Mesenchymal stem cell (in vitro differentiated cells and primary cell): Measurements from ENCODE around the gene ADARB2.

ENCODE experiments used
- DNase-seq: peaks from one replicate; pipeline ENCODE4 v3.0.0-alpha.2; 2013
- H2AFZ ChIP-seq: one replicate; pipeline ENCODE4 v1.6.1; 2013; ENCODE audit warnings: low read depth, mild to moderate bottlenecking, control low read depth, inconsistent platforms, low read length, moderate library complexity
- H2AK5ac ChIP-seq: 2 replicates; pipeline ENCODE4 v1.6.1; 2013; ENCODE audit warnings: low read length, moderate library complexity, mild to moderate bottlenecking, inconsistent platforms; ENCODE audit not compliant: severe bottlenecking
- H2BK120ac ChIP-seq: one replicate; pipeline ENCODE4 v1.6.1; 2013; ENCODE audit warnings: low read depth, mild to moderate bottlenecking, inconsistent platforms, low read length, moderate library complexity
- H2BK12ac ChIP-seq, 2 experiments: one replicate each; pipeline ENCODE4 v1.6.1; 2013; ENCODE audit warnings: inconsistent platforms in 2 of 2, low read length in 2 of 2, mild to moderate bottlenecking in 2 of 2, moderate library complexity in 2 of 2, control low read depth in 1 of 2
- H2BK15ac ChIP-seq: one replicate; pipeline ENCODE4 v1.6.1; 2013; ENCODE audit warnings: mild to moderate bottlenecking, low read depth, inconsistent platforms; ENCODE audit not compliant: poor library complexity, severe bottlenecking
- H2BK5ac ChIP-seq: 2 replicates; pipeline ENCODE4 v1.6.1; 2013; ENCODE audit warnings: low read depth, mild to moderate bottlenecking, low read length, control low read depth, inconsistent platforms; ENCODE audit not compliant: poor library complexity, severe bottlenecking
- H3K14ac ChIP-seq, 2 experiments: one replicate each; pipeline ENCODE4 v1.6.1; 2013; ENCODE audit warnings: inconsistent platforms in 2 of 2, low read length in 2 of 2, control low read depth in 1 of 2, mild to moderate bottlenecking in 1 of 2, moderate library complexity in 1 of 2
- H3K18ac ChIP-seq, 2 experiments: one replicate each; pipeline ENCODE4 v1.6.1; 2013; ENCODE audit warnings: inconsistent platforms in 2 of 2, low read length in 2 of 2, control low read depth in 1 of 2, low read depth in 1 of 2, mild to moderate bottlenecking in 1 of 2
- H3K23ac ChIP-seq, 2 experiments: one replicate each; pipeline ENCODE4 v1.6.1; 2013; ENCODE audit warnings: inconsistent platforms in 2 of 2, low read length in 2 of 2, mild to moderate bottlenecking in 2 of 2, moderate library complexity in 2 of 2, control low read depth in 1 of 2
- H3K27ac ChIP-seq: 2 replicates; pipeline ENCODE4 v1.5.1; 2013; ENCODE audit warnings: mild to moderate bottlenecking, moderate library complexity, low read length, control low read depth, inconsistent platforms; ENCODE audit not compliant: poor library complexity, severe bottlenecking
- H3K27me3 ChIP-seq, 2 experiments: 2 replicates each; pipeline versions ENCODE4 v1.6.1 to v1.7.0; 2013; ENCODE audit warnings: low read length in 2 of 2, mild to moderate bottlenecking in 2 of 2, moderate library complexity in 2 of 2, control low read depth in 1 of 2, inconsistent platforms in 1 of 2; ENCODE audit not compliant: control insufficient read depth in 1 of 2, insufficient read depth in 1 of 2
- H3K36me3 ChIP-seq, 2 experiments: 2 replicates each; pipeline versions ENCODE4 v1.6.1 to v1.7.0; 2013; ENCODE audit warnings: low read length in 2 of 2, control low read depth in 1 of 2, inconsistent platforms in 1 of 2, low read depth in 1 of 2, mild to moderate bottlenecking in 1 of 2; ENCODE audit not compliant: insufficient read depth in 2 of 2, control insufficient read depth in 1 of 2
- H3K4ac ChIP-seq, 2 experiments: one replicate each; pipeline ENCODE4 v1.6.1; 2013; ENCODE audit warnings: inconsistent platforms in 2 of 2, low read length in 2 of 2, mild to moderate bottlenecking in 2 of 2, moderate library complexity in 2 of 2, control low read depth in 1 of 2, low read depth in 1 of 2
- H3K4me1 ChIP-seq: 2 replicates; pipeline ENCODE4 v1.6.1; 2013; ENCODE audit warnings: low read depth, low read length, control low read depth; ENCODE audit not compliant: control insufficient read depth, insufficient read depth
- H3K4me2 ChIP-seq: 2 replicates; pipeline ENCODE4 v1.6.1; 2013; ENCODE audit warnings: low read length, mild to moderate bottlenecking, inconsistent platforms; ENCODE audit not compliant: poor library complexity, severe bottlenecking
- H3K4me3 ChIP-seq, 2 experiments: 2 replicates each; pipeline versions ENCODE4 v1.5.1 to v1.7.0; 2013; ENCODE audit warnings: low read length in 2 of 2, mild to moderate bottlenecking in 2 of 2, control low read depth in 1 of 2, low read depth in 1 of 2; ENCODE audit not compliant: insufficient read depth in 1 of 2
- H3K79me1 ChIP-seq: replicated peaks from 2 replicates; pipeline ENCODE4 v1.6.1; 2013; ENCODE audit warnings: mild to moderate bottlenecking, control low read depth, low read length, inconsistent platforms; ENCODE audit not compliant: poor library complexity, severe bottlenecking
- H3K9ac ChIP-seq: 2 replicates; pipeline ENCODE4 v1.7.0; 2013; ENCODE audit warnings: mild to moderate bottlenecking, low read length, moderate library complexity
- H3K9me3 ChIP-seq: 2 replicates; pipeline ENCODE4 v1.7.0; 2013; ENCODE audit warnings: mild to moderate bottlenecking, low read length; ENCODE audit not compliant: control insufficient read depth
- H4K8ac ChIP-seq: one replicate; pipeline ENCODE4 v1.6.1; 2013; ENCODE audit warnings: inconsistent platforms, mild to moderate bottlenecking, low read length, moderate library complexity
- H4K91ac ChIP-seq: one replicate; pipeline ENCODE4 v1.6.1; 2013; ENCODE audit warnings: mild to moderate bottlenecking, low read length, inconsistent platforms
- WGBS: methylation state at CpG from one replicate; pipeline ENCODE4 v1.1.7; 2013; ENCODE audit warnings: mixed read lengths; 5-methylcytosine and 5-hydroxymethylcytosine counted together

The ADARB2 gene

DNA sequence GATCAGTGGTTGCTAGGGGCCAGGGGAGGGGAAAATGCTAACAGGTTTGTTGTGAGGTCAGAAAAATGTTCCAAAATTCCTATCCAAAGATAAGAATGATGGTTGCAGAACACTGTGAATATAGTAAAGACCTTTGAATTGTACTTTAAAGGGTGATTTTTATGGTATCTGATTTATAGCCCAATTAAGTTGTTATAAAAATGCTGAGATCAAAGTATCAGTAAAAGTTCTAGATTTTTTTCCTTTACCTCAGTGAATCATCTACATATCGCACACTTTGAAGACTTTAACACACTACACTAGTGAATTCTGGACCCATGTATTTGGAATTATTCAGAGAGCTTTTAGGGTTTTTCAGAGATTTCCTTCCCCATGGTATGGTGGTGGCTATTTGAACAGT, 405.8 kb downstream of the ADARB2 start:
- Histone ChIP-seq H2BK15ac (no peak overlapping the region), H3K79me1 (no peaks in the 10 kb centered on the region), H3K36me3 (no peaks in the 10 kb centered on the region), H4K91ac (no peak overlapping the region), H3K4me2 (no peak overlapping the region), H3K4me3 (no peak overlapping the region), H3K4me1 (no peaks in the 10 kb centered on the region), H3K23ac (no peak overlapping the region), H4K8ac (no peak overlapping the region), H3K9ac (no peak overlapping the region), H2BK12ac (no peak overlapping the region), H2AFZ (no peak overlapping the region), H3K9me3 (no peaks in the 10 kb centered on the region), H3K4ac (no peak overlapping the region), H3K27me3 (peaks cover 0 to 1% of the 10 kb centered on the region in 2 experiments), H3K27ac (no peak overlapping the region), H3K14ac (no peak overlapping the region), H2AK5ac (no peak overlapping the region), H2BK5ac (no peak overlapping the region), H3K18ac (no peak overlapping the region), H2BK120ac (no peak overlapping the region)
- WGBS: no CpG with 5 or more reads among the region's 1 CpG
- DNase-seq: no peak

- Histone ChIP-seq H2AK5ac (no peak overlapping the region), H3K4me3 (no peak overlapping the region), H3K27ac (no peak overlapping the region), H3K18ac (no peak overlapping the region), H3K14ac (no peak overlapping the region), H2BK5ac (no peak overlapping the region), H3K9ac (no peak overlapping the region), H3K9me3 (no peaks in the 10 kb centered on the region), H2BK120ac (no peak overlapping the region), H3K27me3 (no peaks in the 10 kb centered on the region), H3K36me3 (no peaks in the 10 kb centered on the region), H3K23ac (no peak overlapping the region), H3K4me2 (no peak overlapping the region), H2AFZ (no peak overlapping the region), H3K4ac (no peak overlapping the region), H3K4me1 (no peaks in the 10 kb centered on the region), H2BK12ac (no peak overlapping the region), H4K91ac (no peak overlapping the region), H4K8ac (no peak overlapping the region), H2BK15ac (no peak overlapping the region), H3K79me1 (no peaks in the 10 kb centered on the region)
- no peak for DNase-seq
- 77% methylated on average over 8 of the region's 9 CpGs for WGBS
Observed at GRCh38 chr10:1329622-1330021, 407.7 kb downstream of the ADARB2 start.

DNA sequence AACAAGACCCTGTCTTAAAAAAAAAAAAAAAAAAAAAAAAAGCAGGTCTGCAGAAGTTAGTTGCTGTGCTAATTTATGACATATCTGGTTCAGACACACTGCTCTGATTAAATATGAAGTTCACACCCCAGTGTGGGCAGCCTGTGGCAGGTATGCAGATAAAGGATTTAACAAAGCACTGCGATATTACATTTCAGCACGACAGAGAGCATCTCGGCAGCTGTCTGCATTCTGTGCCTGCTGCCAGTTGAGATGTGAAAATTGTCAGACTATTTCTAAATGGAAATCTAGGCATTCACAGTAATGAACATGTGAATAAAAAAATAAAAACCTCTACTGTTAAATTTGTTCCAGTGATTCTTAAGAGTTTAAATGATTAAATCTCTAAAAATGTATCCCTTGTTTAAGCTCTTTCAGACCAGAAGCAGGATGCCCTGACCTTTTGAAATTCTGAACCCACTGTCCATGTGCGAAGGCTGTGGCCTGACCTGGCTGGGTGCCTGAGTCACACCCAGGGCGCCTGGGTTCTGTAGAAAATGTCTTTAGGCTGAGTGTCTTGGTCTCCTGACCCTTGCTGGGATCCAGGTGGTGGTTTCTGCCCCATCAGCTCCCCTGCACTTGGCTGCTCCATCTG, 408.2 kb downstream of the ADARB2 start:
- no peak overlapping the region for H4K91ac ChIP-seq
- no peak overlapping the region for H2AFZ ChIP-seq
- no peaks in the 10 kb centered on the region for H3K79me1 ChIP-seq
- H3K27me3 ChIP-seq: no peaks in the 10 kb centered on the region
- H3K4me2 ChIP-seq: no peak overlapping the region
- H2BK12ac ChIP-seq: no peak overlapping the region
- H4K8ac ChIP-seq: no peak overlapping the region
- H3K14ac ChIP-seq: no peak overlapping the region
- no peaks in the 10 kb centered on the region for H3K36me3 ChIP-seq
- H3K18ac ChIP-seq: no peak overlapping the region
- H2BK5ac ChIP-seq: no peak overlapping the region
- H2AK5ac ChIP-seq: no peak overlapping the region
- H3K27ac ChIP-seq: no peak overlapping the region
- no peak overlapping the region for H3K9ac ChIP-seq
- no peak overlapping the region for H3K4ac ChIP-seq
- H3K4me1 ChIP-seq: no peaks in the 10 kb centered on the region
- H2BK15ac ChIP-seq: no peak overlapping the region
- WGBS: 77% methylated on average over 5 of the region's 5 CpGs
- DNase-seq: no peak
- no peak overlapping the region for H3K4me3 ChIP-seq
- no peaks in the 10 kb centered on the region for H3K9me3 ChIP-seq
- no peak overlapping the region for H2BK120ac ChIP-seq
- no peak overlapping the region for H3K23ac ChIP-seq

DNA sequence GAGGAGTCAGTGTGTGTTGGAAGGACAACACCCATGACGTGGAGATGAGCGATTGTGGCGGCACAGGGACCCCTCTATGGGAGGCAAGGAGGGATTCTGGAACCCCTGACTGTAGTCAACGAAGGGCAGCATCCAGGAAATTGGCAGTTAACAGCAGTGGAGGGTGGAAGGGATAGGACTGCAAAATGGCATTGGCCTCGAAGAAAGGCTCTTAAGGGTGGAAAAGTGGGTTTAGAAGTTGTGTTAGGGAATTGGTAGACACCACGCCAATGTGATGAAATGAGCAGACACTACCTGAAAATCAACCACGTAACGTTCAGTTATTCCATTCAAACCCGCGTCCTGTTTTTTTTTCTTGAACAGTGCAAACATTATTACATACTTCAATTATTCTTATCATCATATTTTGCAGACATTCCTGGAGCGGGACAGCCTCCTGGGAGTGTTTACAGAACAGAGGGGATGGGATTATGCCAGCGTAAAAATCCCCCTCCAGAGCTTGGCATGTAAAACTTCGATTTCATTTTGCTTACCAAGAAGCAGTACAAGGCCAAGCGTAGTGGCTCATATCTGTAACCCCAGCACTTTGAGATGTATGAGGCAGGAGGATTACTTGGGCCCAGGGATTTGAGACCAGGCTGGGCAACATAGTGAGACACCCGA, 409.0 kb downstream of the ADARB2 start:
- Histone ChIP-seq H3K9me3 (no peaks in the 10 kb centered on the region), H3K27ac (no peak overlapping the region), H3K4me1 (no peaks in the 10 kb centered on the region), H2BK5ac (no peak overlapping the region), H4K91ac (no peak overlapping the region), H2AK5ac (no peak overlapping the region), H2AFZ (no peak overlapping the region), H2BK120ac (no peak overlapping the region), H4K8ac (no peak overlapping the region), H2BK15ac (no peak overlapping the region), H2BK12ac (no peak overlapping the region), H3K9ac (no peak overlapping the region), H3K4ac (no peak overlapping the region), H3K4me3 (no peak overlapping the region), H3K18ac (no peak overlapping the region), H3K27me3 (no peaks in the 10 kb centered on the region), H3K79me1 (no peaks in the 10 kb centered on the region), H3K14ac (no peak overlapping the region), H3K36me3 (no peaks in the 10 kb centered on the region), H3K4me2 (no peak overlapping the region), H3K23ac (no peak overlapping the region)
- no peak for DNase-seq
- WGBS: 88% methylated on average over 15 of the region's 15 CpGs
